Neuronal stem cell (in vitro differentiated cells): Measurements from ENCODE around the gene SPATC1L.
A peak's percentile ranks its signal among the peaks of the same experiment; 100 is the strongest.
"Not testable (repeated sequence)": the region's sequence is repeated elsewhere in the genome, so short reads cannot be mapped to it uniquely, and the experiment has no call there.

Source experiments
- DNase-seq: peaks from one replicate; pipeline ENCODE4 v3.0.0-alpha.2; 2013; ENCODE audit warnings: low spot score
- H2AFZ ChIP-seq: one replicate; pipeline ENCODE4 v1.6.1; 2013; ENCODE audit warnings: mild to moderate bottlenecking, low read length, inconsistent platforms
- H2AK5ac ChIP-seq: 2 replicates; pipeline ENCODE4 v1.6.1; 2013; ENCODE audit warnings: low read depth, mild to moderate bottlenecking, inconsistent platforms, low read length, moderate library complexity, mixed read lengths
- H2BK120ac ChIP-seq: 2 replicates; pipeline ENCODE4 v1.6.1; 2013; ENCODE audit warnings: low read depth, mild to moderate bottlenecking, inconsistent platforms, low read length, moderate library complexity, mixed read lengths
- H2BK12ac ChIP-seq: one replicate; pipeline ENCODE4 v1.6.1; 2013; ENCODE audit warnings: low read length, inconsistent platforms
- H2BK15ac ChIP-seq: 2 replicates; pipeline ENCODE4 v1.6.1; 2013; ENCODE audit warnings: mild to moderate bottlenecking, low read length, inconsistent platforms, mixed read lengths
- H2BK5ac ChIP-seq: one replicate; pipeline ENCODE4 v1.6.1; 2013; ENCODE audit warnings: inconsistent platforms, mild to moderate bottlenecking, low read length, moderate library complexity
- H3K14ac ChIP-seq: one replicate; pipeline ENCODE4 v1.6.1; 2013; ENCODE audit warnings: low read length, inconsistent platforms
- H3K18ac ChIP-seq: 2 replicates; pipeline ENCODE4 v1.6.1; 2013; ENCODE audit warnings: low read length, inconsistent platforms
- H3K23ac ChIP-seq: 2 replicates; pipeline ENCODE4 v1.6.1; 2013; ENCODE audit warnings: low read depth, mild to moderate bottlenecking, mixed read lengths, low read length, inconsistent platforms; ENCODE audit not compliant: poor library complexity
- H3K27ac ChIP-seq: replicated peaks from 3 replicates; pipeline ENCODE4 v1.5.1; 2013; ENCODE audit warnings: low read length, inconsistent platforms
- H3K27me3 ChIP-seq, 3 experiments: 2 replicates each; pipeline ENCODE4 v1.6.1; 2013; ENCODE audit warnings: low read length in 3 of 3, mild to moderate bottlenecking in 2 of 3, inconsistent platforms in 1 of 3, low read depth in 1 of 3, mixed read lengths in 1 of 3, moderate library complexity in 1 of 3; ENCODE audit not compliant: control insufficient read depth in 3 of 3, insufficient read depth in 3 of 3
- H3K36me3 ChIP-seq, 2 donors: replicated peaks in 1 of 2; 2 replicates each; pipeline ENCODE4 v1.6.1; 2013; ENCODE audit warnings: low read length in 2 of 2; ENCODE audit not compliant: control insufficient read depth in 2 of 2, insufficient read depth in 2 of 2
- H3K4ac ChIP-seq: 2 replicates; pipeline ENCODE4 v1.6.1; 2013; ENCODE audit warnings: inconsistent platforms, mild to moderate bottlenecking, low read length, moderate library complexity
- H3K4me1 ChIP-seq, 2 donors: 1 replicate in 1 of 2; 2 replicates in 1 of 2; pipeline ENCODE4 v1.6.1; 2013; ENCODE audit warnings: low read length in 2 of 2, low read depth in 1 of 2; ENCODE audit not compliant: control insufficient read depth in 2 of 2, insufficient read depth in 1 of 2
- H3K4me2 ChIP-seq: one replicate; pipeline ENCODE4 v1.6.1; 2013; ENCODE audit warnings: mild to moderate bottlenecking, low read length, inconsistent platforms; ENCODE audit not compliant: insufficient read depth, poor library complexity, severe bottlenecking
- H3K4me3 ChIP-seq, 2 donors: 2 replicates each; pipeline ENCODE4 v1.5.1; 2013; ENCODE audit warnings: low read length in 2 of 2, mild to moderate bottlenecking in 2 of 2, inconsistent platforms in 1 of 2, moderate library complexity in 1 of 2
- H3K79me1 ChIP-seq: one replicate; pipeline ENCODE4 v1.6.1; 2013; ENCODE audit warnings: low read depth, mild to moderate bottlenecking, inconsistent platforms, low read length, moderate library complexity
- H3K9ac ChIP-seq: one replicate; pipeline ENCODE4 v1.6.1; 2013; ENCODE audit warnings: mild to moderate bottlenecking, low read depth, low read length, inconsistent platforms; ENCODE audit not compliant: poor library complexity
- H3K9me3 ChIP-seq, 2 donors: replicated peaks in 1 of 2; 2 replicates each; pipeline versions ENCODE3 to v1.6.1; 2013; ENCODE audit warnings: low read length in 2 of 2, mild to moderate bottlenecking in 2 of 2, inconsistent platforms in 1 of 2, low read depth in 1 of 2, mixed read lengths in 1 of 2, moderate library complexity in 1 of 2; ENCODE audit not compliant: control insufficient read depth in 2 of 2, insufficient read depth in 1 of 2
- H4K8ac ChIP-seq: one replicate; pipeline ENCODE4 v1.6.1; 2013; ENCODE audit warnings: low read depth, mild to moderate bottlenecking, inconsistent platforms, low read length, moderate library complexity
- H4K91ac ChIP-seq: one replicate; pipeline ENCODE4 v1.6.1; 2013; ENCODE audit warnings: low read length, low read depth, mild to moderate bottlenecking, inconsistent platforms; ENCODE audit not compliant: poor library complexity
- WGBS, 2 donors: extraction: QIAGEN DNeasy Blood & Tissue Kit; methylation state at CpG; one replicate each; pipeline ENCODE4 v1.1.7; 2013; ENCODE audit warnings: missing lambda C conversion rate in 2 of 2, mixed read lengths in 1 of 2; ENCODE audit not compliant: insufficient read length in 2 of 2, insufficient replicate concordance in 1 of 2; ENCODE audit errors: extremely low coverage in 2 of 2; 5-methylcytosine and 5-hydroxymethylcytosine counted together

The SPATC1L gene

GRCh38 chr21:46185716-46186115 is 1.5 kb upstream of the SPATC1L start:
- Histone ChIP-seq H3K18ac (no peak overlapping the region), H3K27me3 (no peaks in the 10 kb centered on the region), H3K14ac (no peak overlapping the region), H3K27ac (no peak overlapping the region), H3K4me1 (peaks cover 25 to 36% of the 10 kb centered on the region in 2 donors), H4K91ac (no peak overlapping the region), H2BK15ac (no peak overlapping the region), H2BK12ac (no peak overlapping the region), H2AFZ (no peak overlapping the region), H3K4me2 (no peak overlapping the region), H4K8ac (no peak overlapping the region), H2AK5ac (no peak overlapping the region), H3K4me3 (no peak overlapping the region), H3K79me1 (peaks cover 13% of the 10 kb centered on the region), H3K23ac (no peak overlapping the region), H2BK5ac (no peak overlapping the region), H3K9ac (no peak overlapping the region), H3K4ac (no peak overlapping the region), H3K9me3 (no peaks in the 10 kb centered on the region), H2BK120ac (no peak overlapping the region), H3K36me3 (peaks cover 6 to 21% of the 10 kb centered on the region in 2 donors)
- WGBS, 2 donors: no CpG with 5 or more reads among the region's 7 CpGs
- DNase-seq: no peak

GRCh38 chr21:46184625-46185555 is 631 bp upstream of the SPATC1L start:
- H3K4me3 ChIP-seq: peak overlapping the region; percentile 67 to 82
- peak overlapping the region; percentile 43 for H4K91ac ChIP-seq
- peak; percentile 95 for DNase-seq
- peaks cover 19 to 28% of the 10 kb centered on the region in 2 donors for H3K4me1 ChIP-seq
- H3K4ac ChIP-seq: no peak overlapping the region
- no peak overlapping the region for H3K14ac ChIP-seq
- H3K4me2 ChIP-seq: peak overlapping the region; percentile 87
- peaks cover 0 to 14% of the 10 kb centered on the region in 2 donors for H3K36me3 ChIP-seq
- H2AK5ac ChIP-seq: no peak overlapping the region
- no CpG with 5 or more reads among the region's 30 CpGs for WGBS, 2 donors
- H3K23ac ChIP-seq: peak overlapping the region; percentile 92
- H3K18ac ChIP-seq: peak overlapping the region; percentile 94
- H3K9ac ChIP-seq: peak overlapping the region; percentile 80
- H2BK12ac ChIP-seq: no peak overlapping the region
- no peaks in the 10 kb centered on the region for H3K9me3 ChIP-seq
- no peak overlapping the region for H2BK120ac ChIP-seq
- peak overlapping the region; percentile 90 for H2AFZ ChIP-seq
- H2BK5ac ChIP-seq: peak overlapping the region; percentile 94
- peak overlapping the region; percentile 9 for H4K8ac ChIP-seq
- H3K27me3 ChIP-seq: no peaks in the 10 kb centered on the region
- peaks cover 13% of the 10 kb centered on the region for H3K79me1 ChIP-seq
- peak overlapping the region; percentile 65 for H3K27ac ChIP-seq
- peak overlapping the region; percentile 49 for H2BK15ac ChIP-seq

- H4K8ac ChIP-seq, H3K9me3 ChIP-seq, H4K91ac ChIP-seq, DNase-seq, H3K27ac ChIP-seq, H2AFZ ChIP-seq, H2BK120ac ChIP-seq, H3K4ac ChIP-seq, H3K27me3 ChIP-seq, H2BK15ac ChIP-seq, H3K14ac ChIP-seq: not testable (repeated sequence)
- no CpG with 5 or more reads among the region's 13 CpGs for WGBS, 2 donors
- peak overlapping the region; percentile 13 for H2BK5ac ChIP-seq
- H3K79me1 ChIP-seq: peaks cover 18% of the 10 kb centered on the region
- peak overlapping the region; percentile 80 for H3K23ac ChIP-seq
- H3K4me3 ChIP-seq: peak overlapping the region; percentile 52 to 86
- peak overlapping the region; percentile 92 for H3K9ac ChIP-seq
- peaks cover 10 to 14% of the 10 kb centered on the region in 2 donors for H3K4me1 ChIP-seq
- peak overlapping the region; percentile 87 for H3K4me2 ChIP-seq
- peaks cover 0 to 11% of the 10 kb centered on the region in 2 donors for H3K36me3 ChIP-seq
- peak overlapping the region; percentile 44 for H3K18ac ChIP-seq
- peak overlapping the region; percentile 83 for H2AK5ac ChIP-seq
- peak overlapping the region; percentile 75 for H2BK12ac ChIP-seq
These were observed 836 bp downstream of the SPATC1L start for GRCh38 chr21:46183337-46183909.
